Brain microvascular endothelial cell (primary cell): ENCODE results near the gene BCAR1.
"Not testable (repeated sequence)": the region's sequence is repeated elsewhere in the genome, so short reads cannot be mapped to it uniquely, and the experiment has no call there.

Source experiments
- DNase-seq: peaks from one replicate; pipeline ENCODE4 v3.0.0-alpha.2; 2020
- H3K27ac ChIP-seq: fragments of 250-450 bp; sonication (Bioruptor Pico); 2 replicates; pipeline ENCODE4 v1.5.1; 2020; ENCODE audit warnings: mild to moderate bottlenecking, moderate library complexity
- H3K27me3 ChIP-seq: fragments of 250-450 bp; sonication (Bioruptor Pico); replicated peaks from 2 replicates; pipeline ENCODE4 v1.5.1; 2020; ENCODE audit warnings: mild to moderate bottlenecking
- H3K36me3 ChIP-seq: fragments of 250-450 bp; sonication (Bioruptor Pico); replicated peaks from 2 replicates; pipeline ENCODE4 v1.5.1; 2020; ENCODE audit warnings: mild to moderate bottlenecking
- H3K4me3 ChIP-seq: 2 replicates; pipeline ENCODE4 v1.5.1; 2011; ENCODE audit warnings: low read depth, mild to moderate bottlenecking, control low read depth, low read length, moderate library complexity
- CTCF ChIP-seq: IDR thresholded peaks from 2 replicates; pipeline ENCODE4 v1.5.1; 2011; ENCODE audit warnings: low read depth, mild to moderate bottlenecking, moderate library complexity, low read length, control low read depth, inconsistent platforms; ENCODE audit errors: missing control alignments
- in situ Hi-C: cut with HindIII; loops from 2 replicates; pipeline ENCODE4 v1.10.0; 2017; ENCODE audit warnings: low sequenced_read_pairs, low pct_ligation_motif_present

Gene BCAR1

GRCh38 chr16:75273054-75273925 lies 21.9 kb upstream of the BCAR1 start:
- Histone ChIP-seq H3K27ac (no peak overlapping the region), H3K4me3 (no peak overlapping the region), H3K36me3 (no peaks in the 10 kb centered on the region), H3K27me3 (no peaks in the 10 kb centered on the region)
- no peak for DNase-seq
- TF ChIP-seq CTCF: no peak
- in situ Hi-C loops: no loop called here

DNA sequence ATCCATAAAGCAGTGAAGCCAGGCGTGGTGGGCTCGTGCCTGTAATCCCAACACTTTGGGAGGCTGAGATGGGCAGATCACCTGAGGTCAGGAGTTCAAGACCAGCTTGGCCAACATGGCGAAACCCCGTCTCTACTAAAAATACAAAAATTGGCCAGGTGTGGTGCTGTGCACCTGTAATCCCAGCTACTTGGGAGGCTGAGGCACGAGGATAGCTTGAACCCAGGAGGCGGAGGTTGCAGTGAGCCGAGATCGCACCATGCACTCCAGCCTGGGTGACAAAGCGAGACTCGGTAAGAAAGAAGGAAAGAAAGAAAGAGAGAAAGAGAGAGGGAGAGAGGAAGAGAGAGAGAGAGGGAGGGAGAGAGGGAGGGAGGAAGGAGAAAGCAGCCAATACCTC lies 21.2 kb upstream of the BCAR1 start:
- H3K27me3 ChIP-seq, DNase-seq, H3K4me3 ChIP-seq, H3K36me3 ChIP-seq, H3K27ac ChIP-seq, in situ Hi-C loops: not testable (repeated sequence)

- Histone ChIP-seq H3K36me3 (no peaks in the 10 kb centered on the region), H3K27me3 (no peaks in the 10 kb centered on the region), H3K27ac (no peak overlapping the region), H3K4me3 (no peak overlapping the region)
- TF ChIP-seq CTCF: no peak
- DNase-seq: no peak
- in situ Hi-C loops: no loop called here
Measured at GRCh38 chr16:75272097-75272551, 20.7 kb upstream of the BCAR1 start.

DNA sequence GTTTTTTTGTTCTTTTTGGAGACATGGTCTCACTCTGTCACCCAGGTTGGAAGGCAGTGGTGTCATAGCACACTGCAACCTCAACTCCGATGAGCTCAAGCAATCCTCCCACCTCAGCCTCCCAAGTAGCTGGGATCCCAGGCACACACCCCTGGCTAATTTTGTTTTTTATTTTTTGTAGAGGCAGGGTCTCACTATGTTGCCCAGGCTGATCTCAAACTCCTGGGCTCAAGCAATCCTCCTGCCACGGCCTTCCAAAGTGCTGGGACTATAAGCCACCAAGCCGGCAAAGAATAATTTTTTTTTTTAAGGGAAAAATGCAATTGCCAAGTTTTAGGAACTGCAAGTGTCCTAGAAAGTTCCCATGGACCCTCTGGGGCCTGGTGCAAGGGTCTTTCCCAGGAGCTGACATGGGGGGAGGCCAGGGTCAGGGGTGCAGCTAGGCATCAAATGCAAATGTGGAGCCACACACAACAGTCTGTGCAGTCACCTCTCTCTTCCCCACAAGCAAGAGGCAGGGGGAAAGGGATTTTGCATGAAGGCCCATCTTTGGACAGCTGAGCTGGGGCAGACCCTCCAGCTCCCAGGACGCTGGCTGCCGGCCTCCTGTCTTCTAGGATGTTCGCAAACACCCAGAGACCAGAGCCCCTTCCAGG lies 20.1 kb upstream of the BCAR1 start:
- Histone ChIP-seq H3K36me3 (no peaks in the 10 kb centered on the region), H3K27me3 (no peaks in the 10 kb centered on the region), H3K27ac (no peak overlapping the region), H3K4me3 (no peak overlapping the region)
- in situ Hi-C loops: no loop called here
- no peak for TF ChIP-seq CTCF
- DNase-seq: no peak

DNA sequence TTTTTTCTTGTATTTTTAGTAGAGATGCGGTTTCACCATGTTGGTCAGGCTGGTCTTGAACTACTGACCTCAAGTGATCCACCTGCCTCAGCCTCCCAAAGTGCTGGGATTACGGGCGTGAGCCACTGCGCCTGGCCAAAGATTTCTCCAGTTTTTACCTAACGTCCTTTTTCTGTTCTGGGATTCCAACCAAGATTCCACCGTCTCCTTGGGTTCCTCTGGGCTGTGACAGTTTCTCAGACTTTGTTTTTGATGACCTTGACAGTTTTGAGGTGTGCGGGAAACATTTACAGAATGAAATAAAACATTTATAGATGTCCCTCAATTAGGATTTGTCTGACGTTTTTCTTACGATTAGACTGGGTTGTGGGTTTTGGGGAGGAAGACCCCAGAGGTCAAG lies 17.9 kb upstream of the BCAR1 start:
- H3K27ac ChIP-seq, H3K4me3 ChIP-seq, DNase-seq, H3K36me3 ChIP-seq, H3K27me3 ChIP-seq, in situ Hi-C loops: not testable (repeated sequence)

DNA sequence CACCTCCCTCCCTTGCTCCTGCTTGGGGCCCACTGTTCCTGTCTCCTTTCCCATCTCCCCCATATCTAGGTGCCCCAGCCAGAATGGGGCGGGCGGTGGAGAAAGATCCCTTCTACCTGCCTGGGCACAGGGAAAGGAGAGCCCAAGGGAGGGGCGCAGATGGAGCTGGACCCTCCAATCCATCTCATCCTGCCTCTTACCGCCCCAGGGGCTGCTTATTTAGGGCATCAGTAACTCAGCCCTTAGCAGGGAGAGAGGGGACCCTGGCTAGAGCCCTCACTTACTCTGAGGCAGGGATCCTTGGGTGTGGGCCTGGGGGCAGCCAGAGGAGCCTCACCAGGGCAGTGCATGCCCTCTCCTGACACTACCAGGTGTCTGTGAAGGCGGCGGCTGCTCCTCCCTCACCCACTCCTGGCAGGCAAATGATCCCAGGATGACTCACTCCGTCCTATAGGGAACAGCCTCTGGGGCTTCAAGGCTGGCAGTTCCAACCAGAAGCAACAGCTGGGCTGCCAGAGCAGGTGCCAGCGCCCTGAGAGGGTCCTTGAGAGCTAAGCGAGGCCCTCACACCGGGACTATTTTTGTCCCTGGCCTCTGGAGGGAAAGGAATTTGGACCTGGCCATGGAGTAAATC lies 16.3 kb upstream of the BCAR1 start:
- no peaks in the 10 kb centered on the region for H3K27me3 ChIP-seq
- no peak for TF ChIP-seq CTCF
- H3K4me3 ChIP-seq: no peak overlapping the region
- H3K36me3 ChIP-seq: peaks cover 12% of the 10 kb centered on the region
- in situ Hi-C loops: no loop called here
- no peak for DNase-seq
- H3K27ac ChIP-seq: no peak overlapping the region
